Left lung (tissue), 10 donors: ENCODE data around the gene PHLDB2. TPM values are rescaled to one million over a fixed set of nuclear protein-coding genes. Genes with fewer than 3 reads are reported as not detected.

Source experiments
- ATAC-seq: fragments of 200-7000 bp; cut with Tn5 transposase; one replicate; pipeline ENCODE4 v1.9.1; 2020; ENCODE audit warnings: moderate library complexity
- DNase-seq, 4 donors: peaks; one replicate each; pipeline ENCODE4 v3.0.0-alpha.2; 2013 to 2020
- H3K27ac ChIP-seq, 2 donors: fragments of 200-600 bp; sonication (generic) in 1 of 2; one replicate each; pipeline versions ENCODE4 v1.5.0 to v1.8.0; 2020 to 2021
- H3K27me3 ChIP-seq, 2 donors: fragments of 200-600 bp; sonication (generic) in 1 of 2; one replicate each; pipeline versions ENCODE4 v1.5.0 to v1.8.0; 2020 to 2021
- H3K36me3 ChIP-seq, 2 donors: fragments of 200-600 bp; sonication (generic) in 1 of 2; one replicate each; pipeline versions ENCODE4 v1.5.0 to v1.8.0; 2020 to 2021
- H3K4me1 ChIP-seq, 2 donors: fragments of 200-600 bp; one replicate each; pipeline ENCODE4 v1.8.0; 2021
- H3K4me3 ChIP-seq, 2 donors: fragments of 200-600 bp; sonication (generic) in 1 of 2; one replicate each; pipeline versions ENCODE4 v1.5.0 to v1.8.0; 2020 to 2021; ENCODE audit warnings: mild to moderate bottlenecking in 1 of 2
- H3K9me3 ChIP-seq, 2 donors: fragments of 200-600 bp; sonication (generic) in 1 of 2; one replicate each; pipeline versions ENCODE4 v1.5.0 to v1.8.0; 2020 to 2021
- intact Hi-C, 2 donors: fragments of 100-400 bp; cut with DNase I; formaldehyde crosslinking; loops; one replicate each; pipeline versions ENCODE4 v1.11.2 to v1.14.2; 2022
- polyA plus RNA-seq, 6 donors: library from polyadenylated mRNA; unstranded; fragments of 120-200 nt; gene quantifications; one replicate each; pipeline ENCODE4 v1.2.1, GENCODE V29; 2013; ENCODE audit not compliant: insufficient read length in 6 of 6
- total RNA-seq, 2 donors: library from RNA; stranded (reverse); fragmentation: NEBNext Ultra II Directional; extraction: Animal tissue kit (Norgen Biotek cat#: 25700); gene quantifications; one replicate each; pipeline ENCODE4 v1.2.1, GENCODE V29; 2021
- TF ChIP-seq, protein P1 (sequence below), 2 donors: fragments of 200-600 bp; sonication (generic) in 1 of 2; IDR thresholded peaks; one replicate each; pipeline versions ENCODE4 v1.5.0 to v1.8.0; 2021; ENCODE audit warnings: antibody characterized with exemption in 2 of 2
- donor health status: DM: no; HTN: yes; CAD: no.
- donor health status: DM: no; HTN: no; CAD: no.

PHLDB2 gene
- total and polyA plus RNA-seq, 8 donors = 38.0 to 71.0 (median 51.7) TPM

DNA sequence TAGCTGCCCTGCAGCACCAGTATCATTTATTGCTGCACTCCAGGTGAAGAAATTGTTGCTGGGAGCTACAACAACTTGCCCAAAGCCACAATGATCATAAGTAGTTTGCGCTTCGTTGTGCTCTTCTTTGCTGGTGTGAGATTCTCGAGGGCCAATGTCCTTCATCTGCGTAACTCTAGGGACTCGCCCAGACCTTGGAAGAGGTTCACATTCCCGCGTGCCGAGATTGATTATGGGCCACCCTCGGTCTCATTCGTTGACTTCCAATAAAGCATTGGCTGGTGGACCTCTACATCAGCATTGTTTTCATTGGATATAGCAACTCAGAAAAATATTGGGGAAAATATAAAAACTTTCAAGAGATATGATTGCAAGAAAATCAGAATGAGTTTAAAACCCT, 423 bp upstream of the PHLDB2 start:
- H3K9me3 ChIP-seq = no peaks in the 10 kb centered on the region
- H3K4me1 ChIP-seq = peaks cover 14 to 25% of the 10 kb centered on the region in 2 donors
- H3K36me3 ChIP-seq = no peaks in the 10 kb centered on the region
- intact Hi-C loops = no loop called here
- ATAC-seq (no peak), DNase-seq (no peak)
- TF ChIP-seq, protein P1, sequence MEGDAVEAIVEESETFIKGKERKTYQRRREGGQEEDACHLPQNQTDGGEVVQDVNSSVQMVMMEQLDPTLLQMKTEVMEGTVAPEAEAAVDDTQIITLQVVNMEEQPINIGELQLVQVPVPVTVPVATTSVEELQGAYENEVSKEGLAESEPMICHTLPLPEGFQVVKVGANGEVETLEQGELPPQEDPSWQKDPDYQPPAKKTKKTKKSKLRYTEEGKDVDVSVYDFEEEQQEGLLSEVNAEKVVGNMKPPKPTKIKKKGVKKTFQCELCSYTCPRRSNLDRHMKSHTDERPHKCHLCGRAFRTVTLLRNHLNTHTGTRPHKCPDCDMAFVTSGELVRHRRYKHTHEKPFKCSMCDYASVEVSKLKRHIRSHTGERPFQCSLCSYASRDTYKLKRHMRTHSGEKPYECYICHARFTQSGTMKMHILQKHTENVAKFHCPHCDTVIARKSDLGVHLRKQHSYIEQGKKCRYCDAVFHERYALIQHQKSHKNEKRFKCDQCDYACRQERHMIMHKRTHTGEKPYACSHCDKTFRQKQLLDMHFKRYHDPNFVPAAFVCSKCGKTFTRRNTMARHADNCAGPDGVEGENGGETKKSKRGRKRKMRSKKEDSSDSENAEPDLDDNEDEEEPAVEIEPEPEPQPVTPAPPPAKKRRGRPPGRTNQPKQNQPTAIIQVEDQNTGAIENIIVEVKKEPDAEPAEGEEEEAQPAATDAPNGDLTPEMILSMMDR (IDR thresholded peaks at IDR 0.05) = no peak
- peaks cover 0 to 30% of the 10 kb centered on the region in 2 donors for H3K27me3 ChIP-seq
- peak overlapping the region in 1 of 2 donors; percentile 60 for H3K4me3 ChIP-seq
- peak overlapping the region; percentile 86 to 95 for H3K27ac ChIP-seq

DNA sequence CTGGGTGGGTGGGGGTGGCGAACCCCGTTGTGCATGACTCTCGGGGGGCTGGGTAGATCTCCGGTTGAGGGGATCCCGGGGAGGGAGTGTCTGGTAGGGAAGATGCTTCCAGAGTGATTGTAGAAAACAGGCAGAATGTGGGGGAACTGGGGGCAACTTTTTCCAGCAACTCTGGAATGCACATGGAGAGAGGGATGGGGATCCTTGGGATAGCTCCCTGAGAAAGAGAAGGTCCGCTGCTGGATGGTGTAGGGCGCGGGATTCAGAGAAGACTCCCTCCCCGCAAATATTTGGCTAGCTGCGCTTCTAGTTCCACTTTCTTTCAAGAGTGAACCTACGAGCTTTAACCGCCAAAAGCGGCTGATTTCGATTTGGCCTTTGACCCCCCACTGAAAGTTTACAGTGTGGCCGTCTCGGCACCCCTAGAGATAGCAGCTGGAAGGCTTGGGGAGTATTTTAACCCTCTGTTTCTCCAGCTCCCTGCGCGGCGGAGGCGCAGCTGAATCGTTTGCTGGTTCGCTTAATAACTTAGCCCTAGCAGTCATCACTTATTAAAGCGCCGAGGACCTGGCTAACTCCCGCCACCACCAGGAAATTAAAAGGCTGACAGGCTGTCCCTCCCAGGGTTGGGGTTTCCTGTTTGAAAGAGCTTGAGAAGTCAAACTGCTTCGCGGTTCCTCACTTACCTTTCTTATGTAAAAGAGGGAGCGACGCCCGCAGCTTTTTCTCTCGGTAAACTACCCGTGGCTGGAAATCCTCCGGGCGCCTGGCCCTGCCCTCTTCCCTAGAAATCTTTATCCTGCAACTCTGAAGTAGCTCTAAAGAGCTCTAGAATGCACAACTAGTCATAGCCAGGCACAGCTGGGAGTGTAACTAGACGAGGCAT, 1.2 kb downstream of the PHLDB2 start:
- Histone ChIP-seq H3K4me3 (peak overlapping the region; percentile 56 to 60), H3K27ac (peak overlapping the region; percentile 86 to 95), H3K4me1 (peaks cover 14 to 29% of the 10 kb centered on the region in 2 donors), H3K36me3 (no peaks in the 10 kb centered on the region), H3K9me3 (no peaks in the 10 kb centered on the region), H3K27me3 (peaks cover 0 to 30% of the 10 kb centered on the region in 2 donors)
- peak; percentile 75 to 92 (median 82) for DNase-seq
- TF ChIP-seq, protein P1 (IDR thresholded peaks at IDR 0.05) = peak; percentile 32 to 43
- ATAC-seq = peak; percentile 81
- intact Hi-C loops = loop anchor here in 1 of 2 donors (10.0 kb wide), 2 partner anchors 55 to 105 kb away; no protein-coding TSS in a partner anchor

DNA sequence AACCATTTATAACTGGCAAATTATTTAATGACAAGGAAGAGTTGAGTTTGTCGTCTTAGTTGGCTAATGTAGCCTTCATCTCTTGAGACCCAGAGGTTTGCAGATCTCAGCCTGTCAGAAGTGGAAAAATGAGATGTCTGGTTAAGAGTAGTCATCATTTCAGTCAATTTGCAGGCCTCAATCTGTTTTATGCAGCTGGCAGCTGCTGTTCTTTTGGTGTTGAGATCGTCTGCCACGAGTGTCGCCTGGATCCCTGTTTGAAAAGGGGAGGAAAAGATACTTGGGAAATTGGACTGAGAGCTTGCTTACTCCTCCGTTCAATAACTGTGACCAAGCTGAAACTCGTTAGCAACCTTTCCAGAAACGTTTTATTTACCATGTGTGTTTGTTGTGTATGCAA, 2.3 kb downstream of the PHLDB2 start:
- intact Hi-C loops = loop anchor here in 1 of 2 donors (10.0 kb wide), 2 partner anchors 57 to 103 kb away; no protein-coding TSS in a partner anchor
- TF ChIP-seq, protein P1 (IDR thresholded peaks at IDR 0.05) = no peak
- H3K27me3 ChIP-seq = peaks cover 0 to 30% of the 10 kb centered on the region in 2 donors
- H3K27ac ChIP-seq = peak overlapping the region; percentile 86 to 95
- no peaks in the 10 kb centered on the region for H3K36me3 ChIP-seq
- peaks cover 14 to 29% of the 10 kb centered on the region in 2 donors for H3K4me1 ChIP-seq
- H3K4me3 ChIP-seq = peak overlapping the region; percentile 56 to 60
- no peak for DNase-seq
- ATAC-seq = no peak
- no peaks in the 10 kb centered on the region for H3K9me3 ChIP-seq

DNA sequence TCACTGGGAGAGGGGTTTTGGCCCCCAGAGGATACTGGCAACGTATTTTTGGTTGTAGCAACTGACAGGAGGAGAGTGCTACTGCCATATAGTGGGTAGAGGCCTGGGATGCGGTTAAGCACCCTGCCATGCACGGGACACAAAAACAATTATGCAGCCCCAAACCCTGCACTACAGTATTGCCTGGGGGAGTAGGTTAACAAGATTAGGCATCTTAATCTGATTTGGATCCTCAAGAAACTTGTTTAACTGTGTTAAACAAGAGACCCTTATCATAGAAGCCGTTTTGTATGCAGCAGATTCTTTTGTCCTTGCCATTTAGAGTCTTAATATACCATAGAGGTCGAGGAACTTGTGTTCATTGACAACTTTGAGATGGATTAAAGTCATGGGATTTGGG, 3.4 kb downstream of the PHLDB2 start:
- no peak overlapping the region for H3K27ac ChIP-seq
- H3K4me3 ChIP-seq = no peak overlapping the region
- peaks cover 14 to 29% of the 10 kb centered on the region in 2 donors for H3K4me1 ChIP-seq
- intact Hi-C loops = loop anchor here in 1 of 2 donors (10.0 kb wide), 2 partner anchors 58 to 102 kb away; no protein-coding TSS in a partner anchor
- DNase-seq (no peak), ATAC-seq (no peak)
- peaks cover 0 to 30% of the 10 kb centered on the region in 2 donors for H3K27me3 ChIP-seq
- TF ChIP-seq, protein P1 (IDR thresholded peaks at IDR 0.05) = no peak
- no peaks in the 10 kb centered on the region for H3K9me3 ChIP-seq
- no peaks in the 10 kb centered on the region for H3K36me3 ChIP-seq

DNA sequence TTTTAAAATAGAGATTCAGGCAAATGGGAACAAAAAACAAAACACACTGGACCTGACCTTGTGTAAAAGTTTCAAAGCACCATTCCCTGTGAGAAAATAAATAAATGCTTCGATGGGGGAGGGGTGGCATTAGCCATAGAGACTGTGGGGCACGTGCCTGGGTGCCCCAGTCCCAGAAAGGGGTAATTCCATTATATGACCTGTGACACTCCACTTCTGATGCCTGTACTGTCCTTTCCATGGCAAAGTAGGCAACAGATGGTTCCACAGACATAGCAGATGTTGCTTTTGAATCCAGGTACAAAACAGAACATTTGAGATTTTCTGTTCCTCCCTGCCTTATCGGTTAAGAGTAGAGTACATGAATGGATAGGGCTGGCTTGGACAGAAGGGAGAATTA, 3.9 kb downstream of the PHLDB2 start:
- ATAC-seq (no peak), DNase-seq (no peak)
- intact Hi-C loops = loop anchor here in 1 of 2 donors (10.0 kb wide), 2 partner anchors 58 to 102 kb away; no protein-coding TSS in a partner anchor
- Histone ChIP-seq H3K4me1 (peaks cover 14 to 29% of the 10 kb centered on the region in 2 donors), H3K4me3 (no peak overlapping the region), H3K27me3 (peaks cover 0 to 30% of the 10 kb centered on the region in 2 donors), H3K36me3 (no peaks in the 10 kb centered on the region), H3K27ac (no peak overlapping the region), H3K9me3 (no peaks in the 10 kb centered on the region)
- TF ChIP-seq, protein P1 (IDR thresholded peaks at IDR 0.05) = no peak
